ENCODE measurements around the gene ZNF92.
"Not testable (repeated sequence)": the region's sequence is repeated elsewhere in the genome, so short reads cannot be mapped to it uniquely, and the experiment has no call there.

ZNF92 gene

DNA sequence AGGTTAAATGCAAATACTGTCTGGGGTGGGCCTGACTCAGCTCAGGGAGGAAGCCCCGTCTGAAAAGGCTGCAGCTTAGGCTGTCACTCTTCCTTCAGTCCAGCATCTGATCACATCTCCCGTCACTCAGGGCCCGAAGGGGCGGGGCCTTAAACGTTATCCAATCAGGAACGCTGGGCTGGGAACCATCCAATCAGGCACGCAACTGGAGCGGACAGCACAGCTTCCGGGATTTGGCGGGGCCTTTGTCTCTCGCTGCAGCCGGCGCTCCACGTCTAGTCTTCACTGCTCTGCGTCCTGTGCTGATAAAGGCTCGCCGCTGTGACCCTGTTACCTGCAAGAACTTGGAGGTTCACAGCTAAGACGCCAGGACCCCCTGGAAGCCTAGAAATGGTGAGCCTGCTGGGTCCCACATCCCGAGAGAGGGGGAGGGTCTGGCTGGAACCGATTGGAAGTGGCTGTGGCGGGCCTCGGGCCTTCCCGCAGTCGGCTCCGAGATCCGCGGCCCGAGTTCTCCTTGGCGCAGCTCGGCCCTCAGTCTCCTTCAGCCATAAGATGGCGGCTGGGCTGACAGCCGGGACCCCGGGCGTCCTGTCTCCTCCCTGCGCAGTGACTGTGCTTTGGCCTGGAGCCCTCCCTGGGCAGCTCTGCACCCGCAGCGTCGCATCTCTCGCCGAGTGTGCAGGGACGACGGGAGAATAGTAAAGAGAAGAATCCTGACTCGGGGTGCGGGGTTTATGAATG, at the start of gene ZNF92:
TSS of gene ZNF92 (plus strand) at position 248 of the 744 bp plus-strand sequence. CDS start at position 391, 143 bp downstream.
- DNase-seq: peak; percentile 96

DNA sequence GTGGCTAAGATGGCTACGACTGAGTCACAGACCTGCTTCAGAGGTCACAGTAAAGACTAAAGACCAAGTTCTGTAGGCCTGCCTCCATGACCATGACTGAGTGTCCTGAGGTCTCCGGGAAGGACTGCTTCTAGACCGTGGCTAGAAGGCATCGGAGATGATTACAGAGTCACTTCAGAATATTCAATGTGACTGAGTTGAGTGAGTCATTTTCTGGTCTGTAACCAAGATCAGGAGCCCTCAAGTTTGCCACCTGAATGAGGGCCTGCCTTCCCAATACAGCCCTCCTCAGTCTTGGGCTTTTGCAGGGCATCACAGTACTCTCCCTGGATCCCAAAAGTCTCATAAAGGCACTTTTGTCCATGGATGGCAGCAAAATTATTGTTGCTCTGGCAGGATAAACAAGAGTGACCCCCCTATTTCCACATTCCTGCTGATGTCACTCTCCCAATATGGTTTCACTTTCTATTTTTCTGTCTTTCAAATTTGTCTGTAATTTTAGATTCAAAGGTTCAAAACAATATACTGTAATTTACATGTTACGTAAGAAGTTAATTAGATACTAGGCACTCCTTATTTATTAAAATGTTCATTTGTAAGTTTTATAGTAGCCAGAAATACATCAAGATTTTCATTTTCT, 47.7 kb upstream of the ZNF92 start:
- peak; percentile 2 for DNase-seq

DNA sequence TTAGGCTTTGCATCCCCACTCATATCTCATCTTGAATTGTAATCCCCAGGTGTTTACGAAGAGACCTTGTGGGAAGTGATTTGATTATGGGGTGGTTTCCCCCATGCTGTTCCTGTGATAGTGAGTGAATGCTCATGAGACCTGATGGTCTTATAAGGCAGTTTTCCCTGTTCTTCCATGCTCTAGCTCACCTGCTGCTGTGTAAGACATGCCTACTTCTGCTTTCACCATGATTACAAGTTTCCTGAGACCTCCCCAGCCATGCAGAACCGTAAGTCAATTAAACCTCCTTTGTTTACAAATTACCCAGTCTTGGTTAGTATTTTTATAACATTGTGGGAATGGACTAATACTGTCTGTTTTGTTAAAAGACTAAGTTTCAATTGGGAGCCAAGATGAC, 35.3 kb upstream of the ZNF92 start:
- DNase-seq: no peak

DNA sequence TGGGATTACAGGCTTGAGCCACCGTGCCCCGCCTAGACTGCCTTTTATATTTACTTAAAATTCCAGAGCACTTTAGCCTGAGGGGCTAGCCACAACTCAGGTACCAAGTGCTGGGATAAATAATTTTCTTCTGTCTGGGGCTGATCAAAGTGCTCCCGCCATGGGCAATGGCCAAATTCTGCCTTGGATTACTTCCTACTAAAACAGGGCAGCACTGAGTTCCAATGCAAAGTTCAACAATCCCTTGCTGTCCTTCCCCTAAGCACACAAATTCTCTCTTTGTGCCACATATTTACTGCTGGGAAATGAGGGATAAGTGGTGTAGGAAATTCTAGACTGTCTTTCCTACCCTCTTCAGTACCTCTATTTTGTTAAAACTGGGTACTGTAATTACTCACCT, 34.4 kb upstream of the ZNF92 start:
- DNase-seq: no peak

DNA sequence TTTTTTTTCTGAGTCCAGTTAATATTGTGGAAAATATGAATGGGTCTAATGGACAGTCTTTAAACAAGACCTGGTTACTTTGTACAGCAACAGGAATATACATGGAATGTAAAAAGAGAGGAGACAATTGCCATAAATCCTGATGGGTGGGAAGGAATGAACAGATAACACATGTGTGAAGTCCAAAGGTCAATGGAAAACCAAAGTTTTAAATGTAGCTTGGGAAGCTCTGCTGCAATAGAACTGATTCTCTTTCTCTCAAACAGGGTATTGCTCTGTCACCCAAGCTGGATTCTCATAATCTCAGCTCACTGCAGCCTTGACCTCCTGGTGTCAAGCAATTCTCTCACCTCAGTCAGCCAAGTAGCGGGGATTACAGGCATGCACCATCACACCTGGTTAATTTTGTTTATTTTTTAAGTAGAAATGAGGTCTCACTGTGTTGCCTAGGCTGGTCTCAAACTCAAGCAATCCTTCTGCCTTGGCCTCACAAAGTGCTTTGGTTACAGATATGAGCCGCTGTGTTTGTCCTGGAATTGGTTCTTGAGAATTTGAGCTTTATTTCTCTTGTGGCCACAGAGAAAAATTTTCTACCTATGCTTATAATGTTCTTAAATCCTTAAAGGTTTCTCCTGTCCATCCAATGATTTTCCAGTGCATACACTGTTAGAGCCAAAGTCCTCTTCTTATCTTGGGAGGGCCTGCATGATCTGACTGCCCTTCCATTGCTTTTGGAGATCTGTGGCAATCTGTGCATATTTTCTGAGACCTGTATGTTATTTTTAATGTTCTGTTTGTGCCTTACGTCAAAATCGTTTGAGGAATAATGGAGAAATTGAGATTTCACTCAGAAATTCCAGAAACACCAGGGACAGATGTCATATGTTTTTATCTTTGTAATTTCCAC, 30.7 kb upstream of the ZNF92 start:
- DNase-seq: no peak

DNA sequence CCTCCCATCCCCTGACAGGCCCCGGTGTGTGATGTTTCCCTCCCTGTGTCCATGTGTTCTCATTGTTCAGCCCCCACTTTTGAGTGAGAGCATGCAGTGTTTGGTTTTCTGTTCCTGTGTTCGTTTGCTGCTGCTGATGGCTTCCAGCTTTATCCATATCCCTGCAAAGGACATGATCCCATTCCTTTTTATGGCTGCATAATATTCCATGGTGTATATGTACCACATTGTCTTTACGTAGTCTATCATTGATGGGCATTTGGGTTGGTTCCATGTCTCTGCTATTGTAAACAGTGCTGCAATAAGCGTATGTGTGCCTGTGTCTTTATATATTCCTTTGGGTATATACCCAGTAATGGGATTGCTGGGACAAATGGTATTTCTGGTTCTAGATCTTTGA, 29.1 kb upstream of the ZNF92 start:
- not testable (repeated sequence) for DNase-seq

DNA sequence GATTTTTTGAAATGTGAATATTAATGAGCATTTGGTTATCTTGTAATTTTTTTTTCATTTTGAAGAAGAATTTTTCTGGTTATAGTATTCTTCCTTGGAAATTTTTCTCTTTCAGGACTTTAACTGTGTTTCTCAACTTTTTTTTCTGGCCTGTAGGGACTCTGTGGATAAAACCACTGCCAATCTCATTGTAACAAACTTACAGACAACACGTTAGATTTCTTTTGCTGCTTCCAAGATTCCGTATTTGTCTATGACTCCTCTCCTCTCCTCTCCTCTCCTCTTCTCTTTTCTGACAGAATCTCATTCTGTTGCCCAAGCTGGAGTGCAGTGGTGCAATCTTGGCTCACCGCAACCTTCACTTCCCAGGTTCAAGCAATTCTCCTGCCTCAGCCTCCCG, 19.4 kb upstream of the ZNF92 start:
- DNase-seq: no peak

DNA sequence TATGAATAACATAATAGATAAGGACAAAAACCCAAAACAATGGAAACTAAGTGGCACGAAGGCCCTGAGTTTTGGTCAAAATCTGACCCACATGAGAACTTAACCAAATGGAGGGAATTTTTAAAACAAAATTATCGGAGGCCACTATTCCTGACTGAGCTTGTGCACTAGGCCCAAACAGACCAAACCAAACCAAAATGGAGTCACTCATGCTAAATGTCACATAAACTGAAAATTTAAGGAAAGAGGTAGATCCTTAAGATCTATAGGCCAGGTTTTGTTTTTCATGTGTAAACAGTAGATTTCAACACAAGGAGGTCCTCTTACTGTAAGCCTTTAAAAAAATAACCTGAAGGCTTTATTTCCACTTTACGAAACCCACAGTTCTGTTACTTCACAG, 3.8 kb upstream of the ZNF92 start:
- DNase-seq: no peak

DNA sequence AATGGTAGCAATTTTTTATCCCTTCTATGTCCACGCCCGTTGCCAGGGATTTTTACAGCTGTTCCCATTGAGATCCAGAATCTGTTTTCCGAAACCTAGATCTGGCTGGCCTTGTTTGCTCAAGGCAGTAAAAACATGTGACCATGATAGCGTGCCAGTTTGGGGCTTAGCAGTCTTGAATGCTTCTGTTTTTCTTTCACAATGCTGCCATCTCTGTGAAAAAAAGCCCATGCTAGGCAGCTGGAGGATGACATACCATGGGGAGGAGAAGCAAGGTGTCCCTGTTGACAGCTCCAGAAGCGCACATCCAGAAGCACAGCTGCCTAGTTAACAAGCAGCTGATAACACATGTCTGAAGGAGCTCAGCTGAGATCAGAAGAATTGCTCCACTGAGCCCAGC, 2.2 kb upstream of the ZNF92 start:
- DNase-seq: no peak

DNA sequence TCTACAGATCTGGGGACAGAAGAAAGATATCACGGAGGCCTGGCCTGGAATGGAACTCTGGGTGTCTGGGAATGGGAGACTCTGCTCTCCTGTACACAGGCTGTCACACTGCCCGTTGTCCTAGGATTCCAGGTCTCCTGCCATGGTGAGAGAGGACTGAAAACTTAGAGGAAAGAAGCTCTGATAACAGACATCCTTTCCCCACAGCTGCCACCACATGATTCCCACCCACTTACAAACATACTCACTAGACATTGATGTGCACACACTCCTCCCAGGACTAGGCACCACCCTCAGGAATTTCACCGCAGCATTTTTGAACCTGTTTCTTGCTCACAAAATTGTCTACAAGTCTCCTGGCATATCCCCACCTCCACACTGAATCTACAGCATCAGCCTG, 5.7 kb downstream of the ZNF92 start:
- peak; percentile 3 for DNase-seq

DNA sequence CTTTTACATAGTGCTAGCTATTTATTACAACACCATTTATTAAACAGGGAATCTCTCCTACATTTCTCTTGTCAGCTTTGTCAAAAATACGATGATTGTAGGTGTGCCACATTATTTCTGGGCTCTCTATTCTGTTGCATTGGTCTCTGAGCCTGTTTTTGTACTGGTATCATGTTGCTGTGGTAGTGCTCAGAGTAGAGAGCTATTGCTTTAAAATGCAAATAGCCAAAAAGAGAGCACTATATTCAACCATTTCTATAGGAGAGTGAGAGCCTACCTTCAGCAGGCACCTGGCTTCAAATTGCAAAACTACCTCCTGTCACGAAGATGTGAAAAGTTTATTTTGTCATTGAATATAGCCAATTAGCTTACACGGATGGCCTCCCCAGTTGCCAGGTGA, 8.1 kb downstream of the ZNF92 start:
- no peak for DNase-seq

DNA sequence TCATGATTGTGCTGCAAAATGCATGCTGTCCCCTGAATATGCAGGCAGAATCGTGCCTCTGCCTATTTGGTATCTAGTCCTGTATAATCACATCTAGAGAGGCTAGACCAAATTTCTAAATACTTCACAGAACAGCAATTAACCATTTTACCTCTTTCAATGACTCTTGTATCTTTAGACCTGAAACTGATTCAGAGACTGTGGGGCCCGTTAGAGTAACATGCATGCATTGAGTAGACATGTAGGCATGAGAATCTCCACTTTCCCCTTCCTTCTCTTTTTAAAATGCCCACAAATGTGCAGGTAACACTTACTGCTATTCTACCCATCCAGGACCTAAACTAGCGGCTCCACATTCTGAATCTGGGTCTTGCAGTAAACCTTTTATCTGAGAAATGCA, 8.8 kb downstream of the ZNF92 start:
- no peak for DNase-seq

DNA sequence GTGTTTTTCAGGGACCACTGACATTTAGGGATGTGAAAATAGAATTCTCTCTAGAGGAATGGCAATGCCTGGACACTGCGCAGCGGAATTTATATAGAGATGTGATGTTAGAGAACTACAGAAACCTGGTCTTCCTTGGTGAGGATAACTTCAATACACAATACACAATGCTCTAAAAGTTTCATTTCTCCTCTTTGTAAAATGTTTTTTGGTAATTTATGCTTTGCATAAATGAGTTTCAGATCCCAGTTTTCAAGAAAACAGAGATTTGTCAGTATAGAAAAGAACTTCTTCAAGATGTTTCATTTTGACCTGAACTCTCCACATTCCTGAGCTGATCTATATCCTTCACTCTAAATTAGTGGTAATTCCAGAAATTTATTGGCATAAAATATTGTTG, 14.2 kb downstream of the ZNF92 start:
- no peak for DNase-seq

DNA sequence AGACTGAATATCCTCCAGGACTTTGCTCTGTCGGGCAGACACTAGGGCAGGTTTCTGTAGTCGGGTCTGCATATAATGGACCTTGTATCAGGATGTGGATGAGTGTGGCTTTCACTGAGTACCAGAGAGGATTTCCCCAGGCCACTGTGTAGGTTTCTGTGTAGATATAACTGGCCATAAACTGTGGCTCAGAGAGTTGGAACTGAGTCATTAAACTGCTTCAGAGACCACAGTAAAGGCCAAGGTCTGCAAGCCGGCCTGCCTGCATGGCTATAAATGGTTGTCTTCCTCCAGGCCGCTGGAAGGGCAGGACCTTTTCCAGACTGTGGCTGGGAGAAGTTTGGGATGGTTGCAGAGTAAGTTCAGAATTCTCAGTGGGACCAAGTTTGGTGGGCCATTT, 16.9 kb downstream of the ZNF92 start:
- peak; percentile 9 for DNase-seq

DNA sequence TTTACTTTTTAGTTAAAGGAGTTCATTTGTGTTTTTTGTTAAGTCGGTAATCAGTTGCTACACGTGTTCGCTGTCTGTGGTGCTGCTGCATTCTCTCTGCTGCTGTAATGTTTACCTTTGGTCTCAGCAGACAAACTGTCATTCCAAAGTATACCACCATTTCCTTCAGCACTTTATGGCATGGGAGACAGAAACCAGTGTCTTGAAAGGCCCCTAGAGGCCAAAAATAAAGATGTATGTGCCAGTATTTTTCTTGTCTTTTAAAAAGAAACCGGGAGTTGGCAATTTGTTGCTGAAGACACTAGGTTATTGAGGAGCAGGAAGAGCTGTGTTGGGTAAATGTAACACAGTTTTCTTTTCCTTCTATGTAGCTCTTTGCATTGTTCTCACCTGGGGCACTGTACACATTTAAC, 24.1 kb downstream of the ZNF92 start:
- peak; percentile 15 for DNase-seq

DNA sequence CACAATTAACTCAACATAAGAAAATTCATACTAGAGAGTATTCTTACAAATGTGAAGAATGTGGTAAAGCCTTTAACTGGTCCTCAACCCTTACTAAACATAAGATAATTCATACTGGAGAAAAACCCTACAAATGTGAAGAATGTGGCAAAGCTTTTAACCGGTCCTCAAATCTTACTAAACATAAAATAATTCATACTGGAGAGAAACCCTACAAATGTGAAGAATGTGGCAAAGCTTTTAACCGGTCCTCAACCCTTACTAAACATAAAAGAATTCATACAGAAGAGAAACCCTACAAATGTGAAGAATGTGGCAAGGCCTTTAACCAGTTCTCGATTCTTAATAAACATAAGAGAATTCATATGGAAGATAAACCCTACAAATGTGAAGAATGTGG, 25.0 kb downstream of the ZNF92 start:
- peak; percentile 30 for DNase-seq

DNA sequence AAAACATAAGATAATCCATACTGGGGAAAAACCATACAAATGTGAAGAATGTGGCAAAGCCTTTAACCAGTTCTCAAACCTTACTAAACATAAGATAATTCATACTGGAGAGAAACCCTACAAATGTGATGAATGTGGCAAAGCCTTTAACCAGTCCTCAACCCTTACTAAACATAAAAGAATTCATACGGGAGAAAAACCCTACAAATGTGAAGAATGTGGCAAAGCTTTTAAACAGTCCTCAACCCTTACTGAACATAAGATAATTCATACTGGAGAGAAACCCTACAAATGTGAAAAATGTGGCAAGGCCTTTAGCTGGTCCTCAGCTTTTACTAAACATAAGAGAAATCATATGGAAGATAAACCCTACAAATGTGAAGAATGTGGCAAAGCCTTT, 25.4 kb downstream of the ZNF92 start:
- DNase-seq: peak; percentile 20

DNA sequence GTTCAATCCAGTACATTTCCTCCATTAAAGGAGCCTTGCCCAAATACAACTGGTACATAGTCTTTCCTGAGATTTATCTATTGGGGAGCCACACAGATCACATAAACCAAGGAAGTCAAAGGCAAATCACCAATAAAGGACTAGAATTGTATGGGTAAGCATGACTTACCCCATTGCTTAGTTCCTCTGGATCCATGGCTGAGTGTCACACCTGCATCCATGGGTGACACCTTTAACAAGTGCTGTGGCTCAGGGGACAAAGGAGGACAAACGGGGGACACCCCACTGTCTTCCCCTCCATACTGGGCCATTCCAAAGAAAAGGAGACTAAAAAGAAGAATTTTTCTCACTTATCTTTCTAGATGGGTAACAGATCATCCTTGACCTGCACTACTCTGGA, 30.4 kb downstream of the ZNF92 start:
- DNase-seq: no peak

DNA sequence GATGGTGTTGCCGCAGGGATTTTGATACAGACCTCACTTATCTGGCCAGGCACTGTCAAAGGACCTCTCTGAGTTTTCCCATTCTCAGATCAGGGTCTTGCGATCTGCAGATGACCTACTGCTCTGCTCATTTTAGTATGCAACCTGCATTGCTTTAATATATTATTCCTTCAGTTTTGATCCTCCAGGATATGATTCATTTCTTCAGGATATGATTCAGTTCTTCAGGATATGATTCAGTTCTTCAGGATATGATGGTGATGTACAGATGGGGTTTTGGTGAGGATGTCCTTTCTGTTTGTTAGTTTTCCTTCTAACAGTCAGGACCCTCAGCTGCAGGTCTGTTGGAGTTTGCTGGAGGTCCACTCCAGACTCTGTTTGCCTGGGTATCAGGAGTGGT, 33.1 kb downstream of the ZNF92 start:
- peak; percentile 4 for DNase-seq

DNA sequence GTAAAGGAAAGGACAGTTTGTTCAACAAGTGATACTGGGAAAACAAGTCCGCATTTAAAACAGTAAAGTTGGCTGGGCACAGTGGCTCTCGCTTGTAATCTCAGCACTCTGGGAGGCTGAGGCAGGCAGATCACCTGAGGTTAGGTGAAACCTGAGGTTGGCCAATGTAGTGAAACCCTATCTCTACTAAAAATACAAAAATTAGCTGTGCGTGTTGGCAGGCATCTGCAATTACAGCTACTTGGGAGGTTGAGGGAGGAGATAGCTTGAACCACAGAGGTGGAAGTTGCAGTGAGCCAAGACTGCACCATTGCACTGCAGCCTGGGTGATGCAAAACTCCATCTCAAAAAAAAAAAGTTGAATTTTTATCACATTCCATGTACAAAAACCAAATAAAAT, 35.7 kb downstream of the ZNF92 start:
- DNase-seq: no peak

DNA sequence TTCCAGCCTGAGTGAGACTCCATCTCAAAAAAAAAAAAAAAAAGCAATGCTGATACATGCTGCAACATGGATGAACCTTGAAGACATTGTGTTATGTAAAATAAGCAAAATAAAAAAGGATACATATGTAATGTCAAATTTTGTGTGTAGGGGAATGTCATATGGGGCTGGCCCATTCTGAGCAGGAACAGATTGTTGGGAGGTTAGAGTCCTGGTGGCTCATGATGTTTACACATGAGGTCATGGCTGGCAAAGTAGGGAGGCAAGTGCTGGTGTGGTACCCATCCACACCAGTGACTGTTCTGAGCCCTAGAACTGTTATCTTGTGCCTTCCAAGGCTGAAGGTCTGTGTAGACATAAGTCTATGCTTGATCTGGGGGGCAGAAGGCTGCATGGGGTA, 37.6 kb downstream of the ZNF92 start:
- DNase-seq: no peak

DNA sequence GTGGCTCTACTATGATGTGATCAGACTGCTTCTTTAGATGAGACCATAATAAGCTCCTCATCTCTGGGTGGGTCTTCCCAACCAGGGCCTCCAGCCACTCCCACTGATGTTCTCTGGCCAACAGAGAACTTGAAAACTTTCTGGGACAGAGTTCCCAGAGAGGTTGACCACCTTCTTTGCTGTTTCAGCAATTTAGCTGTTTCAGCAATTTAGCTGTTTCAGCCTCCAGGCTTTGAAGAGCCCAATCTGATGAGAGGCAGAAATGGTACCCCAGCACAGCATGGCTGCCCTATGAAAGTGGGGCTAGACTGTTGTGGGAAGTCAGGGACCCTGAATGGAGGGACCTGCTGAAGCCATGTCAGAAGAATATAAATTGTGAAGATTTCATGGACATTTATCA, 49.0 kb downstream of the ZNF92 start:
- no peak for DNase-seq

DNA sequence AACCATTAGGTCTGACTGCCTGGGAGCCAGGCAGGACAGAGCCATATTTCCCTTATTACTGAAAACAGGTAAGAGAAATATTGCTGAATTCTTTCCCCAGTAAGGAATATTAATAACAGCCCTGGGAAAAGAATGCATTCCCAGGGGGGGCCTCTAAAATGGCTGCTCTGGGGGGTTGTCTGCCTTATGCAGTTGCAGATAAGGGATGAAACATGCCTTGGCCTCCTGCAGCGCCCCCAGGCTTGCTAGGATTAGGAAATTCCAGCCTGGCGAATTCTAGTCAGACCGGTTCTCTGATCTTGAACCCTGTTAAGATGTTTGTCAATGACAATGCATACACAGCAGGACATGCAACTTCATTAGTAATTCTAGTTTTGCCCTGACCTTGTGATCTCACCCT, 49.6 kb downstream of the ZNF92 start:
- DNase-seq: not testable (repeated sequence)
